Measurements from ENCODE around the gene VSTM2L. TPM values are rescaled to one million over a fixed set of nuclear protein-coding genes. Genes with fewer than 3 reads are reported as not detected.
A peak's percentile ranks its signal among the peaks of the same experiment; 100 is the strongest.

The VSTM2L gene
- total and polyA plus RNA-seq, 2 of the 13 experiments (the other 11 are each of a cell fraction or from before 2014, with no cell fraction given), result not detected

DNA sequence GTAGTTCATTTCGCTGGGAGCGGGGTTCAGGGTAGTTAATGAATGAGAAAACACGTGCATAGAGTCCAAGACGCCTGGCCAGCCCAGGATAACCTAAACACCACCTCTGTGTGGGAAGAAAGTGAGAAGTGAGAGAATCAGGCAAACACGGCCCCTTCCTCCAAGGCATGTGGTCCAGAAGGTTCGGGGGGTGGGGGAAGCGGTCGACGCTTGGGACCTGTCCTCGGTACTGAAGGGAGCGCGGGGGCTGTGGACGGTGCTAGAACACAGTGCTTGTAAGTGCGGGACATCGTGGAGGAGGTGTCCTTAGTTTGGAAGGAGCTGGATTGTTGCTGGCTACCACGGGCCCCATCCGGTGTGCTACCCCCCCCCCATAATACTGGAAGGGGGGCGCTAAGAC lies 1.7 kb upstream of the VSTM2L start (continued):
- TF ChIP-seq, protein P1, sequence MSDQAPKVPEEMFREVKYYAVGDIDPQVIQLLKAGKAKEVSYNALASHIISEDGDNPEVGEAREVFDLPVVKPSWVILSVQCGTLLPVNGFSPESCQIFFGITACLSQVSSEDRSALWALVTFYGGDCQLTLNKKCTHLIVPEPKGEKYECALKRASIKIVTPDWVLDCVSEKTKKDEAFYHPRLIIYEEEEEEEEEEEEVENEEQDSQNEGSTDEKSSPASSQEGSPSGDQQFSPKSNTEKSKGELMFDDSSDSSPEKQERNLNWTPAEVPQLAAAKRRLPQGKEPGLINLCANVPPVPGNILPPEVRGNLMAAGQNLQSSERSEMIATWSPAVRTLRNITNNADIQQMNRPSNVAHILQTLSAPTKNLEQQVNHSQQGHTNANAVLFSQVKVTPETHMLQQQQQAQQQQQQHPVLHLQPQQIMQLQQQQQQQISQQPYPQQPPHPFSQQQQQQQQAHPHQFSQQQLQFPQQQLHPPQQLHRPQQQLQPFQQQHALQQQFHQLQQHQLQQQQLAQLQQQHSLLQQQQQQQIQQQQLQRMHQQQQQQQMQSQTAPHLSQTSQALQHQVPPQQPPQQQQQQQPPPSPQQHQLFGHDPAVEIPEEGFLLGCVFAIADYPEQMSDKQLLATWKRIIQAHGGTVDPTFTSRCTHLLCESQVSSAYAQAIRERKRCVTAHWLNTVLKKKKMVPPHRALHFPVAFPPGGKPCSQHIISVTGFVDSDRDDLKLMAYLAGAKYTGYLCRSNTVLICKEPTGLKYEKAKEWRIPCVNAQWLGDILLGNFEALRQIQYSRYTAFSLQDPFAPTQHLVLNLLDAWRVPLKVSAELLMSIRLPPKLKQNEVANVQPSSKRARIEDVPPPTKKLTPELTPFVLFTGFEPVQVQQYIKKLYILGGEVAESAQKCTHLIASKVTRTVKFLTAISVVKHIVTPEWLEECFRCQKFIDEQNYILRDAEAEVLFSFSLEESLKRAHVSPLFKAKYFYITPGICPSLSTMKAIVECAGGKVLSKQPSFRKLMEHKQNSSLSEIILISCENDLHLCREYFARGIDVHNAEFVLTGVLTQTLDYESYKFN (CRISPR knock-in tag; conservative IDR thresholded peaks at IDR 0.05), result no peak
- TF ChIP-seq, protein P2, sequence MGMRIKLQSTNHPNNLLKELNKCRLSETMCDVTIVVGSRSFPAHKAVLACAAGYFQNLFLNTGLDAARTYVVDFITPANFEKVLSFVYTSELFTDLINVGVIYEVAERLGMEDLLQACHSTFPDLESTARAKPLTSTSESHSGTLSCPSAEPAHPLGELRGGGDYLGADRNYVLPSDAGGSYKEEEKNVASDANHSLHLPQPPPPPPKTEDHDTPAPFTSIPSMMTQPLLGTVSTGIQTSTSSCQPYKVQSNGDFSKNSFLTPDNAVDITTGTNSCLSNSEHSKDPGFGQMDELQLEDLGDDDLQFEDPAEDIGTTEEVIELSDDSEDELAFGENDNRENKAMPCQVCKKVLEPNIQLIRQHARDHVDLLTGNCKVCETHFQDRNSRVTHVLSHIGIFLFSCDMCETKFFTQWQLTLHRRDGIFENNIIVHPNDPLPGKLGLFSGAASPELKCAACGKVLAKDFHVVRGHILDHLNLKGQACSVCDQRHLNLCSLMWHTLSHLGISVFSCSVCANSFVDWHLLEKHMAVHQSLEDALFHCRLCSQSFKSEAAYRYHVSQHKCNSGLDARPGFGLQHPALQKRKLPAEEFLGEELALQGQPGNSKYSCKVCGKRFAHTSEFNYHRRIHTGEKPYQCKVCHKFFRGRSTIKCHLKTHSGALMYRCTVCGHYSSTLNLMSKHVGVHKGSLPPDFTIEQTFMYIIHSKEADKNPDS (CRISPR knock-in tag; IDR thresholded peaks at IDR 0.05), result no peak
- TF ChIP-seq, protein P3, sequence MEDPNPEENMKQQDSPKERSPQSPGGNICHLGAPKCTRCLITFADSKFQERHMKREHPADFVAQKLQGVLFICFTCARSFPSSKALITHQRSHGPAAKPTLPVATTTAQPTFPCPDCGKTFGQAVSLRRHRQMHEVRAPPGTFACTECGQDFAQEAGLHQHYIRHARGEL (CRISPR knock-in tag; IDR thresholded peaks at IDR 0.05), result no peak
- TF ChIP-seq MEIS2 (CRISPR knock-in tag; IDR thresholded peaks at IDR 0.05) (0 out of 2 replicates have a peak, but pooled peaks have one; percentile 25), XRCC5 (optimal IDR thresholded peaks at IDR 0.05; ENCODE audit: low read length) (no peak)

Measured in HepG2 (cell line).